Mammary epithelial cell (primary cell): ENCODE measurements around the gene S100A12.

Experiments
- CTCF ChIP-seq, 2 donors: IDR thresholded peaks in 1 of 2; conservative IDR thresholded peaks in 1 of 2; 2 replicates each; pipeline ENCODE4 v1.5.1; 2011 to 2012; ENCODE audit warnings: inconsistent platforms in 2 of 2, low read length in 2 of 2, mild to moderate bottlenecking in 2 of 2, control low read depth in 1 of 2, low read depth in 1 of 2; ENCODE audit not compliant: insufficient read depth in 1 of 2; ENCODE audit errors: extremely low read depth in 1 of 2
- EZH2 ChIP-seq: IDR thresholded peaks from 2 replicates; pipeline ENCODE4 v1.6.1; 2012; ENCODE audit warnings: low read length, inconsistent platforms, borderline replicate concordance

GRCh38 chr1:153349363-153350320 is 25.8 kb downstream of the S100A12 start:
- TF ChIP-seq CTCF (conservative IDR thresholded peaks at IDR 0.05 in 1 of 2, IDR thresholded peaks at IDR 0.05 in 1 of 2; ENCODE audit: extremely low read depth in 1 of 2, insufficient read depth in 1 of 2, low read depth in 1 of 2, low read length in 2 of 2) (no peak), EZH2 (no peak)
